GM19328 (cell line): Measurements from ENCODE around the gene DCLK1.
"Not testable (repeated sequence)": the region's sequence is repeated elsewhere in the genome, so short reads cannot be mapped to it uniquely, and the experiment has no call there.

Experiments used
- ATAC-seq: cut with Tn5 transposase; IDR thresholded peaks from one replicate; pipeline ENCODE4 v1.9.1; 2021; ENCODE audit warnings: mild to moderate bottlenecking, moderate library complexity; ENCODE audit not compliant: unreplicated experiment

The DCLK1 gene

DNA sequence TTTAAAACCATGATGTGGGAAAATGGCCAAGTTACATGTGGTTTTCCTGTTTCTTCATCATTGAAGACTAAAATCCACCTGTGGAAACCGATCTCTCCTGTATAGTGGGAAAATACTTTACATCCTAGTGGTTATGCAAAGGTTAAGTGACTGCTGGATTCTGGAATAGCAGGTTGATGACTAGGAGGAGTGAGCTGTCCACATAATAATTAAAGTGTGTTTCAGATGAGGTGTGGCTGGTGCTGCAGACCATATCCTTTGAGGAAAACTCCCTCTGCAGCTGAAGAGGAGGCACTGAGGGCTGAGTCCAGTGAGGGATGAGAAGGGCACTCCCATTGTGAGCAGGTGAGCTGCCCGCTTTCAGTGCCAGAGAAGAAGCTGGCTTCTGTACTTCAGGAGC, 43.2 kb downstream of the DCLK1 start:
- ATAC-seq = no peak

DNA sequence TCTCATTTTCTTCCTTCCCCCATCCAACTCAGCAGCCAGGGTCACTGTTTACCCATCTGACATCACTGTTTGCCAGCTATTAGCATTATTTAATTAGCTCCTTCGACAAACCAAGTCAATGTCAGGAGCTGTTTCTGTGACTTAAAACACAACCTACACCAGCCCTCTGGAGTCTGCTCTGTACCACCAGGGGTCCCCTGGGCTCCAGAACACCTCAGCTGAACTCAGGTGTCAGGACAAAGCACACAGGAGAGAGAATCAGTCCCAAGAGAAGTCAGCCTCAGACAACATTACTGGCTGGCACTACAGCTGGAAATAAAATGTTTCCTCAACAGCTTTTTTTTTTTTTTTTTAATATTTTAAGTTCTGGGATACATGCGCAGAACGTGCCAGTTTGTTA, 45.1 kb downstream of the DCLK1 start:
- no peak for ATAC-seq

DNA sequence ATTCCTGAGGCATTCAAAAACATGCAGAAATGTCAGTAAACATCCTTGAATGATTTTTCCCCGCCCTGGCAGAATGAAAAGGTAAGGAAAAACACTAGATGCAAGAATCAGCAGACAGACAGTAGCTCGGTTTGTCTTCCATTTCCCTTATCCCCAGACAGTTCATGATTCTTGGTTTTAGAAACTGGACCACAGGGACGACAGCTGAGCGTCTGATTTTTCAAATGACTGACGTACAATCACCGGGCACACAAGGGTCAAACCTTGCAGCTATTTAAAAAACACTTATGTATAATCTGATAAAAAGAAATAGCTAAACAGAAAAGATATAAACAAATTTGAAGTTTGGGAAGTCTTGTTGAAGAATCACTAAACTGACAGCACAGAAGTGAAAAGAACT, 47.1 kb downstream of the DCLK1 start:
- no peak for ATAC-seq

DNA sequence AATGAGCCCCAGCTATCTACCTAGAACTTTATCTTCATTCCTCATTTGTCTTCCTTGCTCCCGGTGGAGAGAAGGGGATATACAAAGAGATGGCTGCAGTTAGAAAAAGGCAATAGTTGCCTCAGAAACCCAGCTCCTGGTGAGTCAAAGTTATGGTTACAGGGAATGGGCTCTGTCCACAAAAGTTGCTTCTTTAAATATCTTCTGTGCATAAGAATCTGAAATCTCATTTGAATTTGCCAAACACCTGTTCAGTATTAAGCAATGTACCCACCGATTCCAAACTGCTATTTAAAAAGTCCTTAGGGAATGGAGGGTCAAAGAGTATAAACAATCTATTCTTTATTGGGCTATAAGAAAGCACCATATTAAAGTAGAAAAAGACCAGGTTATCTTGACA, 48.4 kb downstream of the DCLK1 start:
- ATAC-seq = no peak

DNA sequence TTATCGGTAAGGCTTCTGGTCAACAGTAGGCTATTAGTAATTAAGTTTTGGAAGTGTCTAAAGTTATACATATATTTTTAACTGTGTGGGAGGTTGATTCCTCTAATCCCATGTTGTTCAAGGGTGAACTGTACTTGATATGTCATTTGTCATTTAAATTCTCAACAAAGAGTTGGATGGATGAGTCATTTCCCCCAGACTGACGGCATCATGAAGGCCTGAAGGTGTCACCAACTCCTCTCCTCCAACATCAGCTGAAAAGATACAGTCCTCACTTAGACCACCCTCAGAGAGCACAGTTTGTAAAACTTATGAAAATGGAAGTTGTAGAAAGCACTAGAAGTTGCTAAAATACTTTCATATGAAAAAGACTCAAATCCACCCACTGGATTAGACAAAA, 48.8 kb downstream of the DCLK1 start:
- ATAC-seq = no peak

DNA sequence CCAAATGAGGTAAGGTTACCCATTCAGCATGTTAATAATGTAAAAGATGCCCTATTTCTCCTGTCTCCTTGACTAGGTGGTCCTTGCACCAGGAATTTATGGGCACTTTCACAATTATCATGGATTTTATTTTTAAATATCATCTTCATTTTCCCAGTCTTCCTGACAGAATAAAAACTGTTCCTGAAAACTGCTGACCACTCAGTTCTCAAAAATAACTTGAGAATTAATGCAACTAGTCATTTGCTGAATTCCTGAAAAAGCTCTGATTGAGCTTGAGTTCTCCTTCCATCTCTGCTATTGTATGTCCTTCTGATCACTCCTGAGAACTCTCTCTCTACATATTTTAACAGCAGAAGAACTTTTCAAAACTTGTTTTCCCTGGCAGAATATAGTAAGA, 55.0 kb downstream of the DCLK1 start:
- no peak for ATAC-seq

DNA sequence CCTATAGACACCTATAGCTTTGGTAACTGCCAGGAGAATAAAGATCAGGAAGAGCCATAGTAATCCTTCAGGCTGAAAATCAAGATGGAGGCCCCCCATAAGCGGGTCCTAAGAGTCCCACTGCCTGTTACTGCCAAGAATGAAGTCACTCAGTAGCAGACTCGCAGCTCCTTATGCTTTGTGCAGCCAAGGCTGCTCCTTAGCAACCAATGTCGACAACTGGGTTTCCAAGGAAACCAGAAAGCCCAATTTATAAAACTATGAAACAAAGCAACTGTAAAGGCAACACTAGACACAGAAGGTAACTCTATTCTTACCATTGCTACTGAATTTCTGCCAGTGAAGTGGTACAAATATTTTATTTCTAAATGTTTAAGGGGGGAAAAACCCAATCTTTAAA, 56.5 kb downstream of the DCLK1 start:
- no peak for ATAC-seq

DNA sequence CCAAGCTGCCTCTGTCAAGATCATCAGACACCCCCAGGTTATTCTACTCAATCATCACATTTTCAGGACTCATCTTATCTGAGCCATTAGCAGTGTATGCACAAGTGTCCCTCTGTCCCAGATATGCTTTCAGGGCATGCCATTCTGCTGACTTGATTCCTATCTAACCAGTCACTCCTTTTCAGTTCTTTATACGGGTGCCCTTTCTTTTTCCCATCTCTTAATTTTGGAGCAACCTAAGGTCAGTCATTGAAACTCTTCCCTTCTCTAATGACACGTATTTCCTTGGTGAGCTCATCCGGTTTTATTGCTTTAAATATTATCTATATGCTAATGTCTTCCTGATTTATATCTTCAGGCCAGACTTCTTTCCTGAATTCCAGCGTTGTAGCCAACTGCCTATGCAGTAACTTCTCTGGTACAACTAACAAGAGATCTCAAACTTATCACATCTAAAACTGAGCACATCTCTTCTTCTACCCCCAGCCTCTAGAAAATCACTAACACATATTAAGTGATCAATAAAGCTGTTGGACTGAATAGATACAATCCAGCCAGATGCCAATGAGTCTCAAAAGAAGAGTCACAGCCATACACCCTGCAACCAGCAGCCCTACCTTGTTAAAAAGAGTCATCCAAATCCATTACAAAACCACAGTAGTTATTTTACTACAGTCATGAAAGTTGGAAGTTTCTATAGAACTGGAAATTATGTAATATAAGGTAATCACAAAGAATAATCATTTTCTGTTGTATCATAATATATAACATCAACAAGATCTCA, 58.8 kb downstream of the DCLK1 start:
- no peak for ATAC-seq

DNA sequence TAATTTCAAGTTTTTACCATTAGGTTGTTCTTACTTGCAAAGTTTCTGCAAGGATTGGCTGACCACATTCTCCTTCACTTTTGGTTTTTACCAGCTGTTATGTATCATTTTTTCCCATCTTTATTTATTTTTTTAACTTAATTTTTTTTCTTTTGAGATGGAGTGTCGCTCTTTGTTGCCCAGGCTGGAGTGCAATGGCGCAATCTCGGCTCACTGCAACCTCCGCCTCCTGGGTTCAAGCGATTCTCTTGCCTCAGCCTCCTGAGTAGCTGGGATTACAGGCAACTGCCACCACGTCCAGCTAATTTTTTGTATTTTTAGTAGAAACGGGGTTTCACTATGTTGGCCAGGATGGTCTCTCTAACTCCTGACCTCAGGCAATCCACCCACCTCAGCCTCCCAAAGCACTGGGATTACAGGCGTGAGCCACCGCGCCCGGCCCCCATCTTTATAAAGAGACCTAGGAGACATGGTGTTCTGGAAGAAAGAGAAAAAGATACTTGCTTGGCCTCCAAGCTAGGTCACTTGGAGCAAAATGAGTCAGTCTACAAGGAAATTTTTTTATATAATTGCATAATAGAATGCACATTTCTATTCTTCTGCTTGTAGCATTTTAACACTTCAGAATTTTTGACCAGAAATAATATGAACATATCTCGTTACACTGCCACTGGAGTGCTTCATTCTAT, 60.5 kb downstream of the DCLK1 start:
- not testable (repeated sequence) for ATAC-seq

DNA sequence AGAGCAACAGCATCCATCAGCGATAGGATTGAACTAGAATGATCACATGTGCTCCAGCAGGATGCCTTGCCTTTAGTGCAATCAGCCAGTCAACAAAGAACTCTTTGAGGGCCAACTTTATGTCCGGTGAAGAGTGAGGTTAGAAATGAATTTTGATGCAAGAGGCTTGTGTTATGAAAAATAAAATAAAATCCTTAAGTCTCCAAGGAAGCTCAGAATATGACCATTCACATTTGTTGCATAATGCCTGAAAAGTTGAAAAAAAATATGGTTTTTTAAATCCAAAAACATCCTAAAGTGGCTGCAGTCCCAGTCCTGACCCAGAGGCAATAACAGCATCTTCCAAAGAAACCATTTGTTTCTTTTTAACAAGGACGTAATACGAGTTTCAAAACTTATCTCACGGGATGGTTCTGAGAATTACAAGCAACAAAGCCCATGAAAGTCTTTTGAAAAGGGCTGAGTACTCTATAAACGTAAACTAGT, 61.3 kb downstream of the DCLK1 start:
- no peak for ATAC-seq

DNA sequence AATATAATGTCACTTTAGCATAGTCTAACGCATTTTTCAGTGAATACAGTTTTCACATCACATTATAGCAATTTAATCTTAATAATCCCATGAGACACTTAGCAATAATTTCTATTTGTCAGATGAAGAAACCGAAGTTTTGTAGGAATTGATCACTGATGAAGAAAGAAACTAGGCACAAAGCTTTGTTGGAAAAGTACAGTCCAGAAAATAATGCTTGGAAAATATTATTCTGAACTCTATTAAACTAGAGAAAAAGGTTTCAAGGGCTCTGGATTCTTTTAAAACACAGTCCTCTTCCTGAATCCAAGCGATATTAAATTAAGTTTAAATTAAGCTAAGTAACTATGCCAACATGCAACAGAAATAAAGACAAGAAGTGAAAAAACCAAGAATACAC, 62.2 kb downstream of the DCLK1 start:
- ATAC-seq = no peak

DNA sequence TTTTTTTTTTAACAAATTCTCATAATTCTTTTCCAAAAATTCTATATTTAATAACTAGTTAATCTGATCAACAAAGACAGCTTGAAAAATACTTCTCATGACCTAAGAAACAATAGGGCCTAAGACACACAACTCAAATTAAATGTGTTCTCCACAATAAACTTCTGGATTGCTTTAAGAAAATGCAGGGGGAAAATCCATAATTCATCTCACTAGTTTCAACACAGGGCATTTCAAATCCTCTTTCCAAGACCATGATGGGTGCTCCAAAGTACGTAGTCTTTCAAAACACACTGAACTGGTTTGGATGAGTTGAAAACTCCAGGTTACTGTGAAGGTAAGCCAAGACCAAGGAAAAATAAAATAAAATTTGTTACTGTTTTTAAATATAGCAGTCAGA, 62.6 kb downstream of the DCLK1 start:
- no peak for ATAC-seq

DNA sequence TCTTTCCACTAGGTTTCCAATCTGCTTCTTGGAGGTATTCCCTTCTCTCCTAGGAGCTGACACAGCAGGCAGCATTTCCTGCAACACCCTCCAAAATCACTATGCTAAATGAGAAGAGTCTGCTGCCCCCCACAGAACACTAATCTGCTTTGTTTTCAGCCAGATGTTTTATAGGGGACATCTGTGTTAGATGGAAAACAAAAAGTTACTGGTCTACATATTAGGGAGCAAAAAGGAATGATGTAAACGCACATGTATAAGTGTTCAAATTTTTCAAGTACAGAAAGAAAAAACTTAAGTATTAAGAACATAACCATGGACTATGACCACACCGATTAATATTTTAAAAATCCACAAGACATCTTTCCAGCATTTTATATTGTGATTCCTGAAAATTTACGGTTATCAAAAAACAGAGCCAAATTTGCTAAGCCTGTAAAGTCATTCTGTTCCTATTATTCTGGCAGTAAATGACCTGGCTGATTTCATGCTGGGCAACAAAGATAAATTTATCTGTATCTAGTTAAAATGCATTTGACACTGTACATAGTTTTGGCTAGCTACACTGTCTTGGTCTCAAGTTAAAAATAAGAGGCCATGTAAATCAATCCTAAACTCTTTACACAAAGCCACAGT, 63.3 kb downstream of the DCLK1 start:
- ATAC-seq = no peak

DNA sequence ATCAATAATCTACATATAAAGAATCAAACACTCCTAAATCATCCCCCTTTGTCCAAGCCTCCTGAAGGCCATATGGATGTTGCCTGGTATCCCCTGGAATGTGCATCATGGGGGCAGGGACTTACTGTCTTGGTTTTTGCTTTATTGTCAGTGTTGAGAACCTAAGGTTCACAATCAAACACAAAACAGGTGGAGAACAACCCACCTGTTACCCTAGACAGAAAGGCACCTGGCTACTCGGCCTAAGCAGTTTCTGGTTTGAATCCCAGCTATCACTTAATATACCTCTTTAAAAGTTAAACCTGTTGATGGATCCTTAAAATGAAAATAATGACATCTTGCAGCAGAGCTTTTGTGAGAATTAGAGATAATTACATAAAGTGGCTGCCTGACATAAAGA, 68.9 kb downstream of the DCLK1 start:
- ATAC-seq = no peak

DNA sequence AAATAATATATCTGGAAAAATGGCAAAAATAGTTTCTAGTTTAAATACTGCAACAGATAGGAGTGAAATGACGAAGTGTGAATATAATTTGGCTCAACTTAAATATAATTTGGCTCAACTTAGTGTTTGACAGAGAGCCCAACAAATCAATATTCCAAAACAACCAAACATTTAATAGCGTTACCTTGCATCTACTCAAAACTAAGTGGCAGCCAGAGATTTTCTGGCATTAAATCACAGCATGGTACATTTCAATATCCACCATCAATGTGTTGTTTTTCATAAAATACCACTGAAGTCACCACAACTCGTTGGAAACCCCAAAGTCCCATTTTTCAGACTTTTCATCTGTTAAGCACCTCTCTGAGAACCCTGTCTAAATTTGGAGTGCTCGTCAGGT, 69.6 kb downstream of the DCLK1 start:
- ATAC-seq = no peak

DNA sequence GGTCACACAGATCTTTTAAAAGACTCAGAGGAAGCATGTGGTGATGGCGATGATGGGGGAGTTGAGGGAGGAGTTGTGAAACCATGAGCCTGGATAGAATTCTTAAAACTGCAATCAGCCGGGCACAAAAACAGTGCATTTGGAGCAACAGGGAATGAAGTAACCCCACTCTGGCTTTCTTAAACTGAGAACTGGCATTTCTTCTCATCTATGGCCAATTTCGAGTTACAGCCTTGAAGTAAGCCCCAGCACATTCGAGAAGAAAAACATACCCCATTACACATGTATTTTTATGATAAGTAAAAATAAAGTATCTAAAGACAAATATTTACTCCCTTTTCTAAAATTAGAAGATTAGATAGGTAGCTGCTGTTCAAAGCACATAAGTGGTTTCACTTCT, 70.1 kb downstream of the DCLK1 start:
- ATAC-seq = no peak

DNA sequence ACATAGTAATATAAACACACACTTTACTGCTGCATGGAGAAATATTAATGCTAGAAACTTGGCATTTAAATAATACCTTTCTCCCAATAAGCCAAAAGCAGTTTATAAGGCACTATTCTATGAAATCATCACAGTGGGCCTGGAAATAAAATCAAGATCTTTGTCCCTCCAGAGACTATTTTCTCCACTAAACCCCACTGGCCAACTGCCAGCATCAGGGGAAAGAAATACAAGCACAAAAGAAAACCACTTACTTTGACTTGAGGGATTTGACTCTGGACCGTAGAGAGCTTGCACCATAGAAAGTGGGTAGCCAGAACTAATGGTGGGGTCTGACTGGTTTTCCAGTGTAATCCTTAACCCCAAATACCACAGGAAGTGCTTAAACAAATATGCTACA, 71.9 kb downstream of the DCLK1 start:
- ATAC-seq = no peak

DNA sequence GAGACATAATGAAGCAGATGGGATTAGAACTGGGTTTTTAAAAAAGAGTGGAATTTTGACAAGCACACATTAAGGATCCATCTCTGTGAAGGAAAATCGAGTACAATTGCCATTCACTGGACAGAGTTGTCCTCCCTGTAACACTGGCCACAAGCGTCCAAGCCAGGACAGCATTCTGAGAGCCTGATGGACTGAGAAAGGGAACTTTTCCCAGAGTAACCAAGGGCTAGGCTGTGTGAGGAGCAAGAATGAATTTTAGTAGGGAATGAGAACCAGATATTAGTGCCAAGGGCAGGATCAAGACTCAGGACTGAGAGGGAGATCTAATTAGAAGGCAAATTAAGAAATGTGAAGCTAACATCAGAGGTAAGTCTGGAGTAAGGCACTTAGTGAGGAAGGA, 73.1 kb downstream of the DCLK1 start:
- no peak for ATAC-seq

DNA sequence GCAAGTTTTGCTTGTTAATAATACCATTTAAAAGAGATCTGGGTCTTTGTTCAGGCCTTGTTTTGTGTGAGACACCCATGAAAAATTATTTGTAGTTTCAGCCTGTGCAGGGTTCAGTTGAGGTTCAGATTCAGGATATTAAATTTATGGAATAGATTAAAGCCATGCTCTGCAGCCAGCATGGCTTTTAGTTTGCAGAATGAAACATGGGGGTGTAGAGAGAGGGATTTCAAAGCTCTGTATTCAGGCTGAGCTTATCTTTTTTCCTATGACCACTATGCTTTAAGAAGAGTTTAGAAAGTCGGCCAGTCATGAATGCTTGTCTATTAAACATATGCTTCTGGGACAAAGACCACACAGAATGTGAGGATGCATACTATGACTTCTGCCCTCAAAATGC, 73.6 kb downstream of the DCLK1 start:
- ATAC-seq = no peak

DNA sequence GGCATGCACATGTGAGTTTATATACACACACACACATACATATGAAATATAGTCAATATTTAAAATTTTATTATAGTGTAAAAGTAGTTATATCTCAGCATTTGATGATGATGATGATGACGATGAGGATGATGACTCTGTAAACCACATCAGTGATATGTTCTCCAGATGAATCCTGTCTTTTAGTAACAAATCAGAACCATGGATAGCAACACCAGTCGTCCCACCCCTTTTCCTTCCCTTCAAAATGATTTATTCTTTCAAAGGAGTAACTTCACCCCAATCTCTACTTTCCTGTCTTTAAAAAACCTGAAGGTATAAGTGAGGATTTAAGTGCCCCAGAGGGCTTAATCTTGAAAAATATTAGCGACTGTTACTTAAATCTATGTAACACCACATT, 74.1 kb downstream of the DCLK1 start:
- ATAC-seq = no peak

DNA sequence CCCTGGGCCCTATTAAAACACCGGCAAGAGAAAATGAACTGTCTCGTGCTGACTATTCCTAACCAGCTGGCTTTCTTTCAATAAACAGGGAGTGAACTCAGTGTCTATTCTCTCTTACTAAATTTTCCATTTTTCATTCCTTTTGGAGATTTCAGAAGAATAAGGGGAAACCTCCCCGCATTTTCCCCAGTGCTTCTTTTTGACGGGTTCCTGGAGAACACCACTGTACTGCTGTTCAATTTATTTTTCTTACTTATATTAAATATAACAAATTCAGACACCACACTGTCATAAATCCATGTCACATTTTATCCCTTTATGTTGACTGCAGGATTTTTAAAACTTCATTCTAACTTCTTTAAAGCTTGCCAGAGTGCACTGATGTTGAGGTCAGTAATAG, 75.8 kb downstream of the DCLK1 start:
- ATAC-seq = no peak

DNA sequence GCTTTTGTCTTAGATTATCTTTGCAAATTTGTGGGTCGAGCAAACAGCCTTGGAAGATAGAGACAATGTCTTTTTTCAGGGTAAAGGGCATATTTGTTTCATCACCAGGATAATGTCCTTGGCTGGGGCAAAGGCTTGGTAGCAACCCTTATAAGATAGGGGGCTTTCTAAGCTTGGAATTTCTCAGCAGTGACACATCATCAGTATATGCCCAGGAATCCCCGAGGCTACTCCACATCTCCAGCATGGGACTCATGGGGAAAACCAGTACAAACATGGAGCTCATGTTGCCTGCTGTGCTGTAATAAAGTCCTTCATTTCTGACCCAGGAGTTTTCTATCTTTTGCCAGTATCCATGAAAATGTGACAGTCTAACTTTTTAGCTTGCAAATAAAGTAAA, 77.1 kb downstream of the DCLK1 start:
- ATAC-seq = no peak
